Transverse colon (tissue), 4 donors: Measurements from ENCODE around the gene MBIP. TPM values are rescaled to one million over a fixed set of nuclear protein-coding genes. Genes with fewer than 3 reads are reported as not detected.
"Not testable (repeated sequence)": the region's sequence is repeated elsewhere in the genome, so short reads cannot be mapped to it uniquely, and the experiment has no call there.

Experiments
- DNase-seq: peaks from one replicate; pipeline ENCODE4 v3.0.0-alpha.2; 2019
- H3K27ac ChIP-seq, 4 donors: fragments of 200-600 bp; sonication (generic); 2 replicates each; pipeline ENCODE4 v1.5.1; 2016 to 2018; ENCODE audit warnings: inconsistent platforms in 4 of 4
- H3K27me3 ChIP-seq: fragments of 200-600 bp; sonication (generic); 2 replicates; pipeline ENCODE4 v1.5.1; 2017; ENCODE audit warnings: inconsistent platforms
- H3K36me3 ChIP-seq, 4 donors: fragments of 200-600 bp; sonication (generic); 2 replicates each; pipeline ENCODE4 v1.5.1; 2017 to 2019; ENCODE audit warnings: inconsistent platforms in 4 of 4
- H3K4me1 ChIP-seq, 4 donors: fragments of 200-600 bp; sonication (generic); 2 replicates each; pipeline ENCODE4 v1.5.1; 2017 to 2020; ENCODE audit warnings: inconsistent platforms in 4 of 4
- H3K4me3 ChIP-seq, 4 donors: fragments of 200-600 bp; sonication (generic); 1 replicate in 1 of 4; 2 replicates in 3 of 4; pipeline versions ENCODE4 v1.5.1 to v1.6.1; 2017 to 2019; ENCODE audit warnings: inconsistent platforms in 4 of 4
- H3K9me3 ChIP-seq, 2 donors: fragments of 200-600 bp; sonication (generic); 2 replicates each; pipeline ENCODE4 v1.5.1; 2017 to 2019; ENCODE audit warnings: inconsistent platforms in 2 of 2
- CTCF ChIP-seq, 5 experiments: fragments of 200-600 bp in 3 of 5; fragments of 450-650 bp in 2 of 5; sonication (generic) in 3 of 5; IDR thresholded peaks; 1 replicate in 2 of 5; 2 replicates in 3 of 5; pipeline ENCODE4 v1.5.1; 2016 to 2017; ENCODE audit warnings: antibody characterized with exemption in 5 of 5, inconsistent platforms in 3 of 5, mild to moderate bottlenecking in 2 of 5, moderate library complexity in 1 of 5
- EP300 ChIP-seq: sonication (generic); formaldehyde crosslinking; IDR thresholded peaks from one replicate; pipeline ENCODE4 v1.6.1; 2017; ENCODE audit warnings: antibody characterized with exemption, low read depth
- POLR2A ChIP-seq: fragments of 450-650 bp; IDR thresholded peaks from one replicate; pipeline ENCODE4 v1.6.1; 2016; ENCODE audit warnings: antibody characterized with exemption, mild to moderate bottlenecking, moderate library complexity
- POLR2AphosphoS5 ChIP-seq, 3 donors: sonication (generic); formaldehyde crosslinking; IDR thresholded peaks; one replicate each; pipeline ENCODE4 v1.6.1; 2016; ENCODE audit warnings: antibody characterized with exemption in 3 of 3
- WGBS, 2 donors: methylation state at CpG; one replicate each; pipeline ENCODE4 v1.1.5; 2018; ENCODE audit warnings: low coverage in 1 of 2; 5-methylcytosine and 5-hydroxymethylcytosine counted together
- in situ Hi-C, 4 donors: fragments of 200-750 bp; cut with MboI; loops; one replicate each; pipeline versions ENCODE4 v1.15.0 to v1.15.1; 2017; ENCODE audit warnings: low sequenced_read_pairs in 3 of 4, low pct_ligation_motif_present in 1 of 4, low pct_unique_long_range_greater_than_20kb in 1 of 4
- intact Hi-C: fragments of 100-400 bp; cut with DNase I; formaldehyde crosslinking; loops from one replicate; pipeline ENCODE4 v1.15.1; 2023; ENCODE audit warnings: low total_unique reads
- total RNA-seq, 4 donors: library from RNA; depleted of rRNA; stranded (reverse); fragments of >200 nt; gene quantifications; one replicate each; pipeline ENCODE4 v1.1.0, GENCODE V29; 2016

Gene MBIP
- total RNA-seq, 4 donors from 2014 or later, result 5.4 to 20.6 (median 17.1) TPM

GRCh38 chr14:36344211-36344610 is 23.8 kb upstream of the MBIP start:
- H3K36me3 ChIP-seq, result no peaks in the 10 kb centered on the region
- H3K27me3 ChIP-seq, result no peaks in the 10 kb centered on the region
- no peaks in the 10 kb centered on the region for H3K9me3 ChIP-seq
- 39 to 77% methylated on average over 2 of the region's 2 CpGs for WGBS, 2 donors
- intact Hi-C loops, result no loop called here
- in situ Hi-C loops, result no loop called here
- no peak overlapping the region for H3K4me3 ChIP-seq
- DNase-seq, result no peak
- TF ChIP-seq POLR2AphosphoS5 (IDR thresholded peaks at IDR 0.05) (no peak), EP300 (no peak), CTCF (IDR thresholded peaks at IDR 0.05) (no peak), POLR2A (no peak)
- no peaks in the 10 kb centered on the region for H3K4me1 ChIP-seq
- no peak overlapping the region for H3K27ac ChIP-seq

- H3K9me3 ChIP-seq, intact Hi-C loops, H3K4me3 ChIP-seq, H3K36me3 ChIP-seq, H3K27me3 ChIP-seq, H3K4me1 ChIP-seq, DNase-seq, H3K27ac ChIP-seq, in situ Hi-C loops: not testable (repeated sequence)
- WGBS, 2 donors, result 81 to 86% methylated on average over 3 to 5 of the region's 5 CpGs
These were observed 21.4 kb upstream of the MBIP start for GRCh38 chr14:36341811-36342210.

GRCh38 chr14:36340276-36340890 is 19.9 kb upstream of the MBIP start:
- in situ Hi-C loops, result no loop called here
- H3K27me3 ChIP-seq, result no peaks in the 10 kb centered on the region

GRCh38 chr14:36339816-36340215 is 19.4 kb upstream of the MBIP start:
- Histone ChIP-seq H3K27me3 (peaks cover under 1% of the 10 kb centered on the region), H3K9me3 (no peaks in the 10 kb centered on the region), H3K4me3 (no peak overlapping the region), H3K27ac (no peak overlapping the region), H3K4me1 (no peaks in the 10 kb centered on the region), H3K36me3 (no peaks in the 10 kb centered on the region)
- TF ChIP-seq POLR2AphosphoS5 (IDR thresholded peaks at IDR 0.05) (no peak), EP300 (no peak), POLR2A (no peak), CTCF (IDR thresholded peaks at IDR 0.05) (no peak)
- in situ Hi-C loops, result no loop called here
- intact Hi-C loops, result no loop called here
- no peak for DNase-seq
- WGBS, 2 donors, result 75 to 93% methylated on average over 1 of the region's 1 CpG

More at GRCh38 chr14:36340276-36340890, 19.9 kb upstream of the MBIP start:
- intact Hi-C loops, result no loop called here
- H3K4me1 ChIP-seq, result no peaks in the 10 kb centered on the region
- DNase-seq, result no peak
- no peak for TF ChIP-seq POLR2A
- TF ChIP-seq EP300, result no peak
- TF ChIP-seq CTCF (IDR thresholded peaks at IDR 0.05), result no peak
- H3K9me3 ChIP-seq, result no peaks in the 10 kb centered on the region
- no peak overlapping the region for H3K4me3 ChIP-seq
- H3K36me3 ChIP-seq, result no peaks in the 10 kb centered on the region
- no peak overlapping the region for H3K27ac ChIP-seq

- H3K36me3 ChIP-seq, result no peaks in the 10 kb centered on the region
- peaks cover 18% of the 10 kb centered on the region for H3K27me3 ChIP-seq
- no peaks in the 10 kb centered on the region for H3K9me3 ChIP-seq
- no peak for DNase-seq
- H3K27ac ChIP-seq, result no peak overlapping the region
- H3K4me1 ChIP-seq, result no peaks in the 10 kb centered on the region
- TF ChIP-seq POLR2A, result no peak
- TF ChIP-seq POLR2AphosphoS5 (IDR thresholded peaks at IDR 0.05), result no peak
- in situ Hi-C loops, result no loop called here
- no peak overlapping the region for H3K4me3 ChIP-seq
- intact Hi-C loops, result no loop called here
- 79 to 80% methylated on average over 4 of the region's 4 CpGs for WGBS, 2 donors
These were observed 12.7 kb upstream of the MBIP start for GRCh38 chr14:36333119-36333518.

- H3K4me1 ChIP-seq, in situ Hi-C loops, DNase-seq, H3K36me3 ChIP-seq, intact Hi-C loops, H3K27ac ChIP-seq, H3K9me3 ChIP-seq, H3K4me3 ChIP-seq: not testable (repeated sequence)
- H3K27me3 ChIP-seq, result peaks cover 22% of the 10 kb centered on the region
- 75 to 81% methylated on average over 4 of the region's 4 CpGs for WGBS, 2 donors
These were observed 7.1 kb upstream of the MBIP start for GRCh38 chr14:36327573-36327972.
